CD4-positive, alpha-beta T cell treated with Interleukin-10 for 1 hour (primary cell): ENCODE results near the gene SPATA6L.
A peak's percentile ranks its signal among the peaks of the same experiment; 100 is the strongest.

Experiments used
- DNase-seq: peaks from one replicate; pipeline ENCODE4 v3.0.0-alpha.2; 2020

The SPATA6L gene

DNA sequence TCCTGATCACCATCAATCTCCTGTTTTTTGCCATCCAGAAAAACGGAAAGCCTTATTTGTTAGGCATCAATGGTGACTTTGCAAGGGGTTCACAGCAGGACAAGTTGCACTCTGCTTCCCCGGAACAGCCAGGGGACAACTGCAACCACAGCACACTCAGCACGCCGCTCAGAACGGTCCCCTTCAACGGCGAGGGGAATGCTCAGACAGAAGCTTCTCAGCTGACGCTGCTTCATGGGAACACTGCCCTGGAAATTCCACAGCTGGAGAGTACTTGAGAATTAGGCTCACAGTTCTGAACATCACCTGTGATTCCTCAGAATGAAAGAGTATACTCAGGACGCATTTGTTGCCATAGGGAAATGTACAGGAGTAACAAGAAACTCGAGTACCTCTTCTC lies 44.3 kb downstream of the SPATA6L start:
- no peak for DNase-seq

DNA sequence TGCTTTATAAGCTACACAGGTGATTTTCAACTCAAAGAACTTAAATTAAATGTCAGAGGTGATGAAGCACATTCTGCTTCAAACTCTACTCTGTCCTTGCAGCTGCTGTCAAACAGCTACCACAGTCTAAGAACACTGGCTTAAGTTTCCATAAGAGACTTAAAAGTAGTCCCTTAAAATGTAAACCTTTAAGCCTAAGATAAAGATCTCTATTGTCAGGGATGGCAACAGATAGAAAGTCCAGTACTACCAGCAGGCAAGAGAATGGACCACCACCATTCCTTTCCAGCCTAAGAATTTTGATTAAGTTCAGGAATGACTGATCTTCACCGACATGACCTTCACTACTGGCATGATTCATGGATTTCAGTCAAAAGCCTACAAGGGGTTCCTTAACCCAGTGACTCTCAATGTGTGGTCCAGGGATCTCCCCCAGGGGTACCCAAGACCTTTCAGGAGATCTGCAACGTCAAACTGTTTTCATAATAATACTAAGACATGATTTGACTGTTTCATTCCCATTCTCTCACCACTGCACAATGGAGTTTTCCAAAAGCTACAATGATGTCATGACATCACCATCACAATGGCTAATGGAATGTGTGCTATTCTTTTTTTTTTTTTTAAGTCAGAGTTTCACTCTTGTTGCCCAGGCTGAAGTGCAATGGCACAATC lies 45.3 kb downstream of the SPATA6L start:
- no peak for DNase-seq

DNA sequence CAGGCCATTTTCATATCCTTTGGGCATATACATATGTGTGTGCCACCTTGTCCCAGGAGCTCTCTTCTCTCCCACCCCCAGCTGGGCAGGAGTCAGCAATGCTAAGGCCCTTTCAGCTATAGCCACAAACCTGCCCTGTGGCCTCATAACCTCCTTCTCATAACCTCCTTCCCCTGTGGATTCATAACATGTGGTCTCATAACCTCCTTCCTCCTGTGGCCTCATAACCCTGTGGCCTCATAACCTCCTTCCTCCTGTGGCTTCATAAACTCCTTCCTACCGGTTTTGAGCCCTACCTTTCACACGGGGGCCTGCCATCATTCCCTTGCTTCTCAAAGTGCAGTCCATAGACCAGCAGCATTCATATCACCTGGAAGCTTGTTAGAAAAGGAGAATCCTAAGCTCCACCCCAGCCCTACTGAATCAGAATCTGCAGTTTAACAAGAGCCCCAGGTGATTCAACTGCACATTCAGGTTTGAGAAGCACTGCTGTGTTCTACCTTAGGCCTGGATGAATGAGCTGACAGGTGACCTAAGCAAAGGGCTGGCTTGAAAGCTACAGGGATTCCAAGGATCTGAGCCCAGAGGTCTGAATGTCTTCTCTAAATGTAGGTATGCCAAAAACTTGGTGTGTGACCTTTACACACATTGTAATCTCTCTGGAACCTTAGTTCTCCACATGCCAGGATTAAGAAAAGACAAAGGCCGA lies 46.1 kb downstream of the SPATA6L start:
- no peak for DNase-seq

DNA sequence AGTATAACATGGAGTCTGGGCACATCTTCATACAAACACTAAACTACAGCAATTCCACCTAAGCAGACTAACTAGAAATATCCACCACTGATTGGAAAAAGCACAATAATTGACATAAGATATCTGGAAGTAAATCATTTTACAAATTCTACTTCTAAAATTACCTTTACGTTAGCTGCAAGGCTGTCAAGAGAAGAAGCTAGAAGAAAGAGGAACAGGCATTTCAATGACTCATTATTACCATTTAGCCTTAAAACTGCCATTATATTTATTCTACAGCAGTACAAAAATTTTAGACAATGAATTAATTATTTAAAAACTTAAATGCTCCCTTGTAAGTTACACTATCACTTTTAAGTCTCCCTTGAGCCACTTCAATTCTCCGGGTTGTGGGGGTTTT lies 47.6 kb downstream of the SPATA6L start:
- no peak for DNase-seq

DNA sequence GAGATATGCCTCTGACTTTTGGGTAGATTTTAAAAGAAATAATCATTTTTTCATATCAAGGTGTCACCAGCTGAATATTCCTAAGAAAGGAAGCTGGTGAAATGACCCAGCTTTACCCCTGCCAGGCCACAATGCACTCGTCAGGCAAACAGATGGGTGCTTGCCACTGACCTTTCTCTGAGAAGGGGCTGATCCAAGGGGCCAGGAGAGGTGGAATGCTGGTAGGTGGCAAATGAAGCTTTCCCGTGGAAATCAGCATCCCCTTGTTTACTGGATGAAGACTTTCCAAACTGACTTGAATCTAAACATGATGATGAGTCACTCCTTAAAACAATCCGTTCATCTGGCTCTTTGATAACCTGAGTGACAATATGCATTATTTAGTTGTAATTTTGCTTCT lies 48.5 kb downstream of the SPATA6L start:
- DNase-seq, result no peak

DNA sequence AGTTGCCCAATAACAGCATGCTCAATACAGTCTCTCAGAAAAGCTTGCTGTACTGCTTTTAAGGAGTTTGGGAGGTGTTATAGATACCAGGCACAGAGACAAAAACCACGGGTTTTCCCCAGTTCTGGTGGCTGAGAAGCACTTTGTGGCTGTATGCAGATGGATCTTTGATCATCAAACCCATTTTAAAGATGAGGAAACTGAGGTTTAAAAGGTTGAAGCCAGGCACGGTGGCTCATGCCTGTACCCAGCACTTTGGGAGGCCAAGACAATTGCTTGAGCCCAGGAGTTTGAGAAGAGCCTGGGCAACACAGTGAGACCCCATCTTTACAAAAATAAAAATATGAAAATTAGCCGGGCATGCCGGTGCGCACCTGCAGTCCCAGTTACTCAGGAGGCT lies 50.5 kb downstream of the SPATA6L start:
- DNase-seq, result no peak

DNA sequence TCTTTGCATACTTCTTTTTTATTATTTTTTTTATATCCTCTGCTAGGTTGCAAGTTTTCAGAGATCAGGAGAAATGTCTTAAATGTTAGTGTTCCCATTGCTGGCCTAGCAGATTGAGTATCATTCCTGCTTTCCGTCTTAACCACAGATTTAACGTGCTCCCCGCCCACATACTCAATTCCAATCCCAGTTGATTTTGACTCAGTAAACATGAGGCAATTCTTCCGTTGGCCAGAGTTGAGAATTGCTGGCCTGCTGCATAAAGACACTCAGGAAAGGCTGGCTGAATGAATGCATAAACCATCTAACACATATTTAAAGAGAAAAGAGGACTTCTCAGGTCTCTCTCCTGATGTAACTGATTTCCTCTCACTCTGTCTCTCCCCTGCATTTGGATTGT lies 51.0 kb downstream of the SPATA6L start:
- DNase-seq, result no peak

DNA sequence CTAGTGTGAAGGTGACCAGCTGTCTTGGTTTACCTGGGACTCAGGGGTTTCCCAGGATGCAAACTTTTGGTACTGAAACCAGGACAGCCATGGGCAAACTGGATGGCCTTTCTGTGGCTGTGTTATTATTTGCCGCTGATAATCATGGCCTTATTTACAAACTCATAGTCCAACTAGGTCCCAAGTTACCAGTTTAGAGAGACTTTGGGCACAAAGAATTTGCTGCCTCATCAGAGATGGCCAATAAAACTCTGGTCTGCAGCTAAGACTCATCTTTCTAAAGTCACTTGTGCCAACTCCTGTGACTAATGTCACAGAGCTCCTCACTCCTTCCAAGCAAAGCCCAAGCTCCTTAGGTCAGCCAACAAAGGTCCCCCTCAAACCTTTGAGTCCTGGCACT lies 51.7 kb downstream of the SPATA6L start:
- DNase-seq, result no peak

DNA sequence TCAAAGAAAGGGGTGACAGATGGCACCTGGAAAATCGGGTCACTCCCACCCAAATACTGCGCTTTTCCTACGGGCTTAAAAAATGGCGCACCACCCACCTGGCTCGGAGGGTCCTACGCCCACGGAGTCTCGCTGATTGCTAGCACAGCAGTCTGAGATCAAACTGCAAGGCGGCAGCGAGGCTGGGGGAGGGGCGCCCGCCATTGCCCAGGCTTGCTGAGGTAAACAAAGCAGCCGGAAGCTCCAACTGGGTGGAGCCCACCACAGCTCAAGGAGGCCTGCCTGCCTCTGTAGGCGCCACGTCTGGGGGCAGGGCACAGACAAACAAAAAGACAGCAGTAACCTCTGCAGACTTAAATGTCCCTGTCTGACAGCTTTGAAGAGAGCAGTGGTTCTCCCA lies 60.2 kb downstream of the SPATA6L start:
- DNase-seq, result peak; percentile 21

DNA sequence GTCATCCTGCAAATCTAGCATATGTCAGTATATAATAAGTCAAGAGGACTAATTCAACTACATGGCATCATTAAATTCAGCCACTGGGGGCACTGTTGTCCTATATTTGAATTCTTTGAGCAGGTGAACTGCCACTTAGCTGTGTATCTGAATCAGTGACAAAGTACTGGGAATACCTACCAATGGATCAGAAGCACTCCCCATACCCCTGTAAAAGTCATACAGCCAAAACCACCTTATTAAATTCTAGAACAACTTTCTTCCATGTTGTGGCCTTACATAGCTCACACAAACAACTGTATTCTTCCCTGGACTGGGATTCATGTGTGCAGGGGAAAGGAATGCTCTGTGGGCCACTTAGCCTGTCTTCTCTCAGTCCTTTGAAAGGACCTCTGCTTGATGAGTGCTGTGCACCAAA lies 61.6 kb downstream of the SPATA6L start:
- peak; percentile 84 for DNase-seq

DNA sequence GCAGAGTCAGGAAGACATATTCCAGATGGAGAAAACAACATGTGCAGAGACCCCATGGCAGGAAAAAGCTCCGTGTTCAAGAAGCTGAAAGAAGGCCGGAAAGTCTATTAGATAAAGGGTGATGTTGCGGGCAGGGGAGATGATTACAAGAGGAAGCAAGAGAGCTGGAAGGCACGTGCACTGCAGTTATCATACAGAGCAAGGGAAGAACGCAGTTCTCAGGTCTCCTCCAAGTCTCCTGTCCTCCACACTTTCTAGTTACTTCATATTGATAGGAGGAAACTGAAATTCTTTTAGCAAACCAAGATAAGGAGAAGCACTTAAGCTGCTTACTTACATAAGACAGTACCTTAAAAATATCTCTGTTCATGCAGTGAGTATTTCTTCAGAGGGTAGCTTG lies 62.5 kb downstream of the SPATA6L start:
- DNase-seq, result no peak

DNA sequence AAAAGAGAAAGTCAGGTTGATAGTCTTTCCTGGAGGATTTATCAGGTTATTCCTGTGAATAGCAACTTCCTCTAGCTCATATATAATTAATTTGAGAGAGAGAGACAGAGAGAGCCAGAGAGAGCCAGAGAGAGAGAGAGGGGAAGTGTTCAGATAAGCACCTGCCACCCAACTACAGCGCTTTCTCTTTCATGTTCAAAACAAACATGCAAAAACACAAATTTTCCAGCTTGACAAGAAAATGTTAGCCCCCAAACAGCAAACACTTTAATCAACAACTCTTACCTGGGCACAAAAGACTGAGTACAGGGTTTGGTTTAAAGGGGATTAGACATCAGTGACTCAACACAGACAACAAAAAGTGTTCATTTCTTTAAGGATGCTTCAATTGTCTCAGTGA lies 65.9 kb downstream of the SPATA6L start:
- no peak for DNase-seq

DNA sequence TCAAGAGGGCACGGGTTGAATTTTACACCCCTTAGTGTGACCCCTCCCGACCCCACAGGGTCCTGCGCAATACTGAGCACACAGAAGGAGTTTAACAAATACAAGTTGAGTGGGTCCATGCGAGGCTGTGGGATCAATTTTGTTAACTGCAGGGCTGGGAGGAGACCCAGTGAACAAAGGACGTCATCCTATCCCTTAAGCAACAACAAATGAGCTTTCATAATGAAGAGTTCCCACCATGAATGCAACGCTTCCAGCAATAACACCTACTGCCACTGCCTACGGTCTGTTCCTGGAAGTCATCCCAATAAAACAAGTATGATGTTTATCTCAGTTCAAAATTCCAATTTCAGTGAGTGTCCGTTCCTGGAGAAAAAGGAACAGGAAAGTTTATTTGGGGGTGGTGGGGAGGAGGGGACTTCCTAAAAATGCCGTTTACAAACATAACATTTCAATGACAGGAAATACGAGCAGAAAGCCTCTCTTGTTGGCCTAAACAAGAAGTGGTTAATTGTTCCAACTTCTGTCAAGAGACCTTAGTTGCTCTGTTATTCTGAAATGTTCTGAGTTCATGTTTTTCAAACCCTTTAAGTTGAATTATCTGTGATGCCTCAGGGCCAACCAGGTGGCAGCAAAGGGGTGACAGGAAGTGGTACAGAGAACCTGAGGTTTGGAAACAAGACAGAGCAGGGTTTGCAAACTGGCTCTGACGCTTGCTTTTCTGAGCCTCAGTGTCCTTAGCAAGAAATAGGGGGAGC lies 69.9 kb downstream of the SPATA6L start:
- peak; percentile 66 for DNase-seq

DNA sequence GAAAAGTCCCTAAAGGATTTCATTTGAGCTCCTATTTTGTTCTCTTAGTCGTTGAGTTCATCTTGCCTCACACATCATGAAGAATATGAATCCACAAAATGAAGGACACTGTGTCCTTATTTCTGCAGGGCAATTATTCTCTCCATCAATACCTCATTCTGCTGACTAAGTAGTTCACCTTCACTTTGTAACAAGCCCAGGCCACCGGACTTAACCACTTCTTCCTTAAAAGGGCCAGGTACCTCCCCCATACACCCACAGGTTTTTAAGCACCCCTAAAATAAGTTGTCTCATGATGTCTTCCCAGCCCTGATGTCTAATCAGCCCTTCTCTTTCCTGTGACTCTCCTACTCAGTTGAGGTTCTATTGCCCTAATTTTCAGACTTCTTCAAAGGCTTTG lies 71.3 kb downstream of the SPATA6L start:
- DNase-seq, result no peak

DNA sequence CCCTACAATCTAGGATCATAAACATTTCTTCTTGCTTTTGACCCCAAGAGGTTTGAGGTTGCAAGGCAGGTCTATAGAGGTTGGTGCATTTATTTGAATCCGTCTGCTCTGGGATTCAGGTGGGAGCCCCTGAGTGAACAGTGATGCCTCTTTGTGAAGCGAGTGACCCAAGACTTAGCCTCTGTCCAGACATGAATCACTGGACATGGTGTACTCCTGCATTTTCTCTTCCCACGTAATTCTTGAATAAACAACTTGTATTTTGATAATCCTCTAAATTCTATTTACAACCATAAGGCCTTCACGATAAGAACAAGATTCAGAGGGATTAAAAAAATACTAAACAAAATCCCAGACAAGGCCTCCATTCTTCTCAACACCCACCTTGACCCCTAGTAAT lies 71.7 kb downstream of the SPATA6L start:
- no peak for DNase-seq

DNA sequence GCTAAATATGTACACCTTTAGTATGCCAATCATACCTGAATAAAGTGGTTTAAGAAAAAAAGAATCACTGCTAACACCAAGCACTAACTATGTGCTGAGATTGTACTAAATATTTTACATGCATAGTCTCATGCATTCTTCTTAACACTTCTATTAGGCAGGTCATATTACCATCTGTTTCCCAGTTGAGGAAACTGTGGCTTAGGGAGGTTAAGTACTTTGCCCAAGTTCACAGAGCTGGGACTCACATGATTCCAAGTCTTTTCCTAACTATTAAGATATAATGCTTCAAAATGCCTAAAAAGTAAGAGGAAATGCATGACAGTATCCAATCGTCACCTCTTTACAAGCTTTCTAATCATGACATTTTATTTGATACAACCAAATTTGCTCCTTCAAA lies 73.4 kb downstream of the SPATA6L start:
- no peak for DNase-seq

DNA sequence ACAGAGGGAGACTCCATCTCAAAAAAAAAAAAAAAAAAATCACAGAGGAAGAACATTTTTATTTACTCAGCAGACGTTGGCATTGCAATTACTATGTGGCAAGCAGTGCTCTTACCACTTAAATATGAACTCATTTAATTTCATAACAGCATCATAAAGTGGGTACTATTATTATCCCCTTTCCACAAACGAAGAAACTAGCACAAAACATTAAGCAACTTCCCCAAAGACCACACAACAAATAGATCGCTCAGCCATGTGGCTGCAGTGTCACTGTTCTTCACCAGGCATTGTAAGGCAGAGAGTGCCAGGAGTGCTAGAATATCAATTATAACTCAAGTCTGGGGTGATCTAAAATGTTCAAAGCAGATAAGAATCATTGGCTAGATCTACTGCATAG lies 74.0 kb downstream of the SPATA6L start:
- no peak for DNase-seq

DNA sequence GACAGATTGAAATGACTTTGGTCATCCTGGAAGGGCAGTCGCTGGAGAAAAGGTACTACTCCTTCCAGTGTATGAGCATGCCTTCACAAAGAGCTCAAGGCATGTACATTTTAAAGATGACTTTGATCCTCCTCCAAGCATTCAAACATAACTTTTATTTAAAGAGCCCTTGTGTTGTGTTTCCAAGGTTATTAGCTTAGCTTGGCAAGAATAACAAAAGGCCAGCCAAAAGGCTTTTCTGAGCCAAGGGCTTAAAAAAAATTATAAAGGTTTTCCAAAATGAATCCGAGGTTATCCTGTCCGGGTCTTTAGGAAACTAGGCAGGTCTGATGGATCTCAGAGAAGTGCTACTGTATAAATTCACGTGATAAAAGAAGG lies 75.2 kb downstream of the SPATA6L start:
- DNase-seq, result no peak

DNA sequence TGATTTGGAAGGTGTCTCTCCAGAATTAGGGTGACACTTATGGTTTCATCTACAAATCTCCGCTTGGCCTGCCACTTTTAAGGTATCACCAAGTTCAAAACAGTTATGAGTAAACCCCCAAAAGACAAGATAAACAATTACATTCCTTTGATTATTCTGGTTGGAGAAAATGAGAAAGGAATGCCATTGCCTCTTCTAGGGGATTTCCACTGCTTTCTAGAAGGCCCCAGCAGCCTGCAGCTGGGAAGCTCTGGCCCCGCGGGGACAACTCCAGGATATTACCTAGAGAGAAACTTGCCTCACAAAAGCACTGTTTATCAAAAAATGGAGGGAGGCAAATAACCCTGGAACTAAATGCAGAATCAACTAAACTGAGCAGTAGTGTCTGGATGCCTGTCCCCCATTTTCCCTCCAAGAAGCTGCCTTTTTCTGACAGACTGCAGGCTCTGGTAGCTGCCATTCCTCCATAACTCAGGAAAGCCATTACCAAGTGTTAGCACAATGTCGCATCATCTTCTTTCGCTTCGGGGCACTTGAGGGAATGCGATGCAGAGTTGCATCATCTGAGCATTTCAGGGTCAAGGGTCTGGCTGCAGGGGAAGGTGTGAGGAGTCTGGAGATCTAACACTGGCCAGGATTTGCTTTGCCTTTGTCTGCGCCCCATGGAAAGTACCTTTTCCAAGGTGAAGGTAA lies 75.7 kb downstream of the SPATA6L start:
- DNase-seq, result no peak

DNA sequence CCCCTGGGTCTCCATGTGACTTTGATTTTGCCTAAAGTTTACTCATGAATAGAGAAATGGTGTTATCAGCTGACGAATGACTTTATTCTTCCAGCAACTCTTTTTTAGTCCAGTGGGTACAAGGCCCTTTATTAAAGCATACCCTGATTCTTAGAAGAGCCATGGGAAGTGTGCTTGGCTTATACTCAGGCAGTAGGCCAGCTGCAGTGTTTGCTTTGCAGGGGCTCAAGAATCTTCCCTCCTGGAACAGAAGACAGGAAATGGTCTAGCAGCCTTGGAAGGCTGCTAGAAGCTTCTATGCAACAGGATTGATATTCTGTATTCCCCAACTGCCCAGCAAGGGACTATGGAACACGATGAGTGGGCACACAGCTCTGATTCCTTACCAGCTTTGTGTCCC lies 77.6 kb downstream of the SPATA6L start:
- DNase-seq, result no peak

DNA sequence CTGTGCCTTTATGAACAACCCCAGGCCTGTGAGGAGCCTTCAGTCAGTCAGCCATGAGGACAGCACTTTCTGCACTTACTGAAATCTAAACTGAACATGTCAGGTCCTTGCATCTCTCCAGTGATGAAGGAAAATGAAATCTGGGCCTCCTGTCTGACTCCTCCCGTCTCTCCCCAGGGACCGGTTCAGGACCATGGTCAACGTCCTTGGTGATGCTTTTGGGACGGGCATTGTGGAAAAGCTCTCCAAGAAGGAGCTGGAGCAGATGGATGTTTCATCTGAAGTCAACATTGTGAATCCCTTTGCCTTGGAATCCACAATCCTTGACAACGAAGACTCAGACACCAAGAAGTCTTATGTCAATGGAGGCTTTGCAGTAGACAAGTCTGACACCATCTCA lies 81.1 kb downstream of the SPATA6L start:
- no peak for DNase-seq

DNA sequence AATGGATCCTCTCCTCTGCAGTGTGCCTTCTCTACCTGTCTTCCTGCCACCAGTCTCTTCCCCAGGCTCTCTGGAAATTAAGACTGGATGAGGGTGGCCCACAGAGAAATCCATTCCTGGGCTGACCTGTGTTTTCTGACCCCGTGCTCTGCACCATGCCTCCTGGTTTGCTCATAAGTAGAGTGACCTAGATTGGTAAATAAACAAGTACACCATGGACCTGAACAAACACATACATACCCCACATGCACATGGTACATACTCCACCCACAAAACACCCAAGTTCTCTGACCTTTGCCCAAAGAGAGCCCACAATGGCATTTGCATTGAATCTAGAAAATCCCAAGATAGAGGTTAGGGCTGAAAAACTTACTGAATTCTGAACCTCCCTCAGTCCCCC lies 81.6 kb downstream of the SPATA6L start:
- no peak for DNase-seq

DNA sequence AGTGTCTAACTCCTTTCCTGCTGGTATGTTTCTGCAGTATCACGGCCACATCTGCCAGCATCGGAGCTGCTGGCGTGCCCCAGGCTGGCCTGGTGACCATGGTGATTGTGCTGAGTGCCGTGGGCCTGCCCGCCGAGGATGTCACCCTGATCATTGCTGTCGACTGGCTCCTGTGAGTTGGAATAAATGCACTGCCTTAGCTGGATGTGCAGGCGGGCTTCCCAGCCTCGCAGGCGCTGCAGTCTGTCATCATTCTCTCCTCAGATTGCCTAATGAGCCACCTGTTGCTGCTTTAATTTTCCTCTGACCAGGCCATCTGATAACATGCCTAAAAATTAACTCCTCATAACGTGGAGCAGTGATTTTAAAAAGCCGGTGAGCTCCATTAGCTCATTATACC lies 83.3 kb downstream of the SPATA6L start:
- no peak for DNase-seq
